OCI-LY1 (cell line): ENCODE data around the gene DRD2.

Experiments used
- H2AFZ ChIP-seq: fragments of 200-600 bp; sonication (generic), shearing (Covaris generic); 2 replicates; pipeline ENCODE4 v1.6.0; 2014; ENCODE audit warnings: antibody characterized with exemption, mild to moderate bottlenecking, low read length
- H3F3A ChIP-seq: fragments of 200-600 bp; sonication (generic), shearing (Covaris generic); 2 replicates; pipeline ENCODE4 v1.6.0; 2014; ENCODE audit warnings: mild to moderate bottlenecking, antibody characterized with exemption, low read length, moderate library complexity; ENCODE audit not compliant: insufficient read depth
- H3K27ac ChIP-seq: fragments of 200-600 bp; sonication (generic); 2 replicates; pipeline ENCODE4 v1.5.1; 2014; ENCODE audit warnings: low read length, mixed run types, mild to moderate bottlenecking, low read depth; ENCODE audit not compliant: poor library complexity, severe bottlenecking
- H3K27me3 ChIP-seq: fragments of 200-600 bp; sonication (generic); 2 replicates; pipeline ENCODE4 v1.6.0; 2014; ENCODE audit warnings: antibody characterized with exemption, mild to moderate bottlenecking, low read length, moderate library complexity; ENCODE audit not compliant: insufficient read depth
- H3K36me3 ChIP-seq: fragments of 200-600 bp; sonication (generic); 2 replicates; pipeline ENCODE4 v1.6.1; 2014; ENCODE audit warnings: mild to moderate bottlenecking, antibody characterized with exemption, low read length, moderate library complexity, mixed read lengths; ENCODE audit not compliant: insufficient read depth
- H3K4me1 ChIP-seq: fragments of 200-600 bp; sonication (generic); 2 replicates; pipeline ENCODE4 v1.5.1; 2014; ENCODE audit warnings: mild to moderate bottlenecking, low read length, moderate library complexity; ENCODE audit not compliant: insufficient read depth, severe bottlenecking
- H3K4me2 ChIP-seq: fragments of 200-600 bp; sonication (generic), shearing (Covaris generic); 2 replicates; pipeline ENCODE4 v1.6.1; 2014; ENCODE audit warnings: low read length
- H3K4me3 ChIP-seq: fragments of 200-600 bp; sonication (generic); 2 replicates; pipeline ENCODE4 v1.5.1; 2014; ENCODE audit warnings: low read length, low read depth, mild to moderate bottlenecking, mixed read lengths; ENCODE audit not compliant: poor library complexity, severe bottlenecking
- H3K79me2 ChIP-seq: fragments of 200-600 bp; shearing (Covaris generic); 2 replicates; pipeline ENCODE4 v1.6.1; 2016; ENCODE audit warnings: mixed run types, low read length, mixed read lengths; ENCODE audit not compliant: insufficient read depth
- H3K9ac ChIP-seq: fragments of 200-600 bp; sonication (generic), shearing (Covaris generic); 2 replicates; pipeline ENCODE4 v1.6.1; 2014; ENCODE audit warnings: mild to moderate bottlenecking, low read length, mixed read lengths
- H3K9me2 ChIP-seq: fragments of 200-600 bp; sonication (generic), shearing (Covaris generic); 2 replicates; pipeline ENCODE4 v1.6.1; 2014; ENCODE audit warnings: low read depth, mild to moderate bottlenecking, low read length, mixed read lengths
- H3K9me3 ChIP-seq: fragments of 200-600 bp; shearing (Covaris generic); 2 replicates; pipeline ENCODE4 v1.6.1; 2014; ENCODE audit warnings: low read length, mixed read lengths
- H4K20me1 ChIP-seq: fragments of 200-600 bp; sonication (generic), shearing (Covaris generic); 2 replicates; pipeline ENCODE4 v1.6.0; 2016; ENCODE audit warnings: mild to moderate bottlenecking, low read length; ENCODE audit not compliant: insufficient read depth
- CTCF ChIP-seq: fragments of 200-600 bp; sonication (generic), shearing (Covaris generic); IDR thresholded peaks from 2 replicates; pipeline ENCODE4 v1.5.1; 2017; ENCODE audit warnings: mild to moderate bottlenecking, antibody characterized with exemption, low read length, moderate library complexity, mixed read lengths
- EZH2 ChIP-seq: fragments of 200-600 bp; sonication (generic), shearing (Covaris generic); IDR thresholded peaks from 2 replicates; pipeline ENCODE4 v1.8.0; 2017; ENCODE audit warnings: borderline replicate concordance, mixed run types, mild to moderate bottlenecking, antibody characterized with exemption, low read length, moderate library complexity, mixed read lengths

Gene DRD2

GRCh38 chr11:113506461-113506860 is 31.3 kb upstream of the DRD2 start:
- Histone ChIP-seq H3K9ac (no peak overlapping the region), H3K9me3 (no peaks in the 10 kb centered on the region), H3K4me3 (no peak overlapping the region), H4K20me1 (no peaks in the 10 kb centered on the region), H3K27ac (no peak overlapping the region), H3F3A (no peaks in the 10 kb centered on the region), H2AFZ (no peak overlapping the region), H3K36me3 (no peaks in the 10 kb centered on the region), H3K27me3 (no peaks in the 10 kb centered on the region), H3K4me2 (no peak overlapping the region), H3K4me1 (no peaks in the 10 kb centered on the region), H3K9me2 (no peaks in the 10 kb centered on the region), H3K79me2 (no peaks in the 10 kb centered on the region)
- no peak for TF ChIP-seq EZH2
- TF ChIP-seq CTCF, result no peak

GRCh38 chr11:113505541-113506375 is 30.6 kb upstream of the DRD2 start:
- Histone ChIP-seq H4K20me1 (no peaks in the 10 kb centered on the region), H2AFZ (no peak overlapping the region), H3K36me3 (no peaks in the 10 kb centered on the region), H3K9me3 (no peaks in the 10 kb centered on the region), H3K4me2 (no peak overlapping the region), H3K9ac (no peak overlapping the region), H3K27ac (no peak overlapping the region), H3K79me2 (no peaks in the 10 kb centered on the region), H3K4me3 (no peak overlapping the region), H3K27me3 (no peaks in the 10 kb centered on the region), H3F3A (no peaks in the 10 kb centered on the region), H3K9me2 (no peaks in the 10 kb centered on the region), H3K4me1 (no peaks in the 10 kb centered on the region)
- TF ChIP-seq CTCF (no peak), EZH2 (no peak)

GRCh38 chr11:113505046-113505445 is 29.8 kb upstream of the DRD2 start:
- Histone ChIP-seq H3K36me3 (no peaks in the 10 kb centered on the region), H3K27me3 (no peaks in the 10 kb centered on the region), H3K9ac (no peak overlapping the region), H3K79me2 (no peaks in the 10 kb centered on the region), H3K9me2 (no peaks in the 10 kb centered on the region), H3F3A (no peaks in the 10 kb centered on the region), H3K9me3 (no peaks in the 10 kb centered on the region), H3K4me1 (no peaks in the 10 kb centered on the region), H4K20me1 (no peaks in the 10 kb centered on the region), H2AFZ (no peak overlapping the region), H3K4me2 (no peak overlapping the region), H3K4me3 (no peak overlapping the region), H3K27ac (no peak overlapping the region)
- TF ChIP-seq EZH2, result no peak
- no peak for TF ChIP-seq CTCF
